Esophagus squamous epithelium (tissue), 4 donors: Measurements from ENCODE around the gene SV2C.

Experiments
- CTCF ChIP-seq, 6 experiments: fragments of 450-650 bp in 4 of 6; fragments of 200-600 bp in 2 of 6; sonication (generic) in 2 of 6; IDR thresholded peaks; one replicate each; pipeline ENCODE4 v1.5.1; 2016 to 2019; ENCODE audit warnings: antibody characterized with exemption in 6 of 6, mild to moderate bottlenecking in 4 of 6, moderate library complexity in 4 of 6
- POLR2A ChIP-seq, 4 donors: fragments of 450-650 bp; IDR thresholded peaks; one replicate each; pipeline ENCODE4 v1.6.1; 2017; ENCODE audit warnings: antibody characterized with exemption in 4 of 4, mild to moderate bottlenecking in 4 of 4, moderate library complexity in 3 of 4

GRCh38 chr5:76145945-76146344 is 62.8 kb downstream of the SV2C start:
- no peak for TF ChIP-seq CTCF (IDR thresholded peaks at IDR 0.05)
- TF ChIP-seq POLR2A (IDR thresholded peaks at IDR 0.05), result no peak
